ENCODE data around the gene NDUFAF3. TPM values are rescaled to one million over a fixed set of nuclear protein-coding genes. Genes with fewer than 3 reads are reported as not detected.

Gene NDUFAF3
- total RNA-seq, 1 donor from 2014 or later: 74.0 TPM

Other genes starting within 250 kb of the NDUFAF3 start
- gene PRKAR2A, start 174.2 kb upstream of the NDUFAF3 start, total RNA-seq: 35.6 and 50.8 TPM in 2 replicates
- 21.9 and 29.3 TPM in 2 replicates for gene SLC25A20, start 123.2 kb upstream of the NDUFAF3 start, total RNA-seq
- gene ARIH2, start 103.3 kb upstream of the NDUFAF3 start, total RNA-seq: 77.2 and 86.3 TPM in 2 replicates
- 12.1 and 16.5 TPM in 2 replicates for gene P4HTM, start 31.9 kb upstream of the NDUFAF3 start, total RNA-seq
- gene WDR6, start 14.7 kb upstream of the NDUFAF3 start, total RNA-seq: 75.2 and 86.3 TPM in 2 replicates
- 45.1 and 47.5 TPM in 2 replicates for gene DALRD3, start 3.5 kb upstream of the NDUFAF3 start, total RNA-seq
- gene IMPDH2, start 7.3 kb downstream of the NDUFAF3 start, total RNA-seq: 145 and 226 TPM in 2 replicates
- 62.0 and 110 TPM in 2 replicates for gene QRICH1, start 72.0 kb downstream of the NDUFAF3 start, total RNA-seq
- 485 and 565 TPM in 2 replicates for gene QARS1, start 82.6 kb downstream of the NDUFAF3 start, total RNA-seq
- gene USP19, start 98.7 kb downstream of the NDUFAF3 start, total RNA-seq: 50.2 and 58.4 TPM in 2 replicates
- gene LAMB2, start 110.9 kb downstream of the NDUFAF3 start, total RNA-seq: 995 and 1,289 TPM in 2 replicates
- 22.0 and 25.9 TPM in 2 replicates for gene CCDC71, start 144.2 kb downstream of the NDUFAF3 start, total RNA-seq
- gene KLHDC8B, start 149.5 kb downstream of the NDUFAF3 start, total RNA-seq: 76.8 and 90.4 TPM in 2 replicates

All from dermis blood vessel endothelial cell (primary cell).